Measurements from ENCODE around the gene RNF220.

Gene RNF220

DNA sequence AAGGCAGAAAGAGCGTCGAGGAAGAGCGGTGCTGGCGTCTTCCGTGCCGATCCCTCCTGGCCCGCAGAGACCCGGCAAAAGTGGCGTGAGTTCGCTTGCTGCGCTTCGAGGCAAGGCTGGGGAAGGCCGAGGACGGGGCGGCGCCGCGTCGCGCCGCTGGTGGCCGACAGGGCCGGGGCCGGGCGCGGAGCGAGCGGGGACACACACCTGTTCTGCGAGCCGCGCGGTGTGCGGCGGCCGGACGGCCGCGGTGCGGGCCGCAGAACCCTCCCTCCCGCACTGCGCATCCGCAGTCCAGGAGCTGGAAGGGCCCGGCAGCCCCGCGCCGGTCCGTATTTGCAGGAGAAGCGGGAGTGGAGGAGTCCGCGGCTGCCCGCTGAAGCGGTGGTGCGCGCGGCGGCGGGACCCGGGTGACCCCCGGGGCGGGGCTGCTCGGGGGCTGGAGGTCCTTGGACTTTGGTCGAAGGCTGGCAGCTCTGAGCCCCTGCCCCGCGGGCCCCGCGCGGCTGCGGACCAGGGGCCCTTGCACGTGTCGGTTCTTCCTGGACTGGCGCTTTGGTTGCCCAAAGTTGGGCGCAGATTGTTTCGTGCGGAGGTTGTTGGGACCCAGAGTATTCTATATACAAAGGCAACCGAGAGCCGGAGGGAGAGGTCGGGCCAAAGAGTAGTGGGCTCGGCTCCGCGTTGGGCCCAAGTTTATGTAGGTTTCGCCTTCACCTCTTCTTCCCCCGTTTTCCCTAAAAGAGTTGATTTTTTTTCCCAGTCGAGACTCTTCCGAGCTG is 2.6 kb downstream of the RNF220 start:
- H3K27me3 ChIP-seq (ENCODE audit: insufficient read depth, low read length): no peaks in the 10 kb centered on the region; the same call in 1 of the 2 replicates
- H3K36me3 ChIP-seq (ENCODE audit: insufficient read depth, low read length): no peaks in the 10 kb centered on the region
- TF ChIP-seq EZH2 (IDR thresholded peaks at IDR 0.05; ENCODE audit: borderline replicate concordance, low read length): no peak
- TF ChIP-seq, protein P1, sequence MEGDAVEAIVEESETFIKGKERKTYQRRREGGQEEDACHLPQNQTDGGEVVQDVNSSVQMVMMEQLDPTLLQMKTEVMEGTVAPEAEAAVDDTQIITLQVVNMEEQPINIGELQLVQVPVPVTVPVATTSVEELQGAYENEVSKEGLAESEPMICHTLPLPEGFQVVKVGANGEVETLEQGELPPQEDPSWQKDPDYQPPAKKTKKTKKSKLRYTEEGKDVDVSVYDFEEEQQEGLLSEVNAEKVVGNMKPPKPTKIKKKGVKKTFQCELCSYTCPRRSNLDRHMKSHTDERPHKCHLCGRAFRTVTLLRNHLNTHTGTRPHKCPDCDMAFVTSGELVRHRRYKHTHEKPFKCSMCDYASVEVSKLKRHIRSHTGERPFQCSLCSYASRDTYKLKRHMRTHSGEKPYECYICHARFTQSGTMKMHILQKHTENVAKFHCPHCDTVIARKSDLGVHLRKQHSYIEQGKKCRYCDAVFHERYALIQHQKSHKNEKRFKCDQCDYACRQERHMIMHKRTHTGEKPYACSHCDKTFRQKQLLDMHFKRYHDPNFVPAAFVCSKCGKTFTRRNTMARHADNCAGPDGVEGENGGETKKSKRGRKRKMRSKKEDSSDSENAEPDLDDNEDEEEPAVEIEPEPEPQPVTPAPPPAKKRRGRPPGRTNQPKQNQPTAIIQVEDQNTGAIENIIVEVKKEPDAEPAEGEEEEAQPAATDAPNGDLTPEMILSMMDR (IDR thresholded peaks at IDR 0.05; ENCODE audit: low read length): no peak
- no peak overlapping the region for H3K4me3 ChIP-seq (ENCODE audit: low read depth, low read length, poor library complexity, severe bottlenecking)
- H3K9ac ChIP-seq (ENCODE audit: low read length): no peak overlapping the region
- no peak overlapping the region for H3K27ac ChIP-seq (ENCODE audit: low read depth, low read length, poor library complexity, severe bottlenecking)
- H3K9me3 ChIP-seq (ENCODE audit: low read length): no peaks in the 10 kb centered on the region
- H3K9me2 ChIP-seq (ENCODE audit: low read depth, low read length): no peaks in the 10 kb centered on the region
- no peaks in the 10 kb centered on the region for H4K20me1 ChIP-seq (ENCODE audit: insufficient read depth, low read length)
- H2AFZ ChIP-seq (ENCODE audit: low read length): no peak overlapping the region
- no peak overlapping the region for H3K4me2 ChIP-seq (ENCODE audit: low read length)
- no peaks in the 10 kb centered on the region for H3K79me2 ChIP-seq (ENCODE audit: insufficient read depth, low read length)
- H3K4me1 ChIP-seq (ENCODE audit: insufficient read depth, low read length, severe bottlenecking): no peaks in the 10 kb centered on the region
- no peaks in the 10 kb centered on the region for H3F3A ChIP-seq (ENCODE audit: insufficient read depth, low read length)

DNA sequence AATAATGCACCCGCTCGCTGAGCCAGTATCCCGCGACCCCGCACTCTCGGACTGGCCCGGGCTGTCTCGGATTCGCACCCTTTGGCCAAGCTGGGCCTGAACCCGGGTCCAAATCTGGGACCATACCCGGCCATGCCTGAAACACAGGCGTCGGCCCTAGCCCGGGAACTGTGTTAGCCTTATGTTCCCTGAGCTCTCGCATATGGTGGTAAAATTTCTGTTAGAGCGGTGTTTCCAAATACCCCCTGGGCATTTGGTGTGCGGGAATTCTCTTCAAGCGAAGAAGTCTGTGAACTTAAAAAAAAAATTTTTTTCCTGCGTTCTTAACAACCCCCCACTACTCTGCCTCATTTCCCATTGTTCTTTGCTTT is 3.1 kb downstream of the RNF220 start:
- H3K27me3 ChIP-seq (ENCODE audit: insufficient read depth, low read length): no peaks in the 10 kb centered on the region; the same call in 1 of the 2 replicates
- H3F3A ChIP-seq (ENCODE audit: insufficient read depth, low read length): no peaks in the 10 kb centered on the region
- no peaks in the 10 kb centered on the region for H3K9me3 ChIP-seq (ENCODE audit: low read length)
- no peaks in the 10 kb centered on the region for H4K20me1 ChIP-seq (ENCODE audit: insufficient read depth, low read length)
- no peaks in the 10 kb centered on the region for H3K9me2 ChIP-seq (ENCODE audit: low read depth, low read length)
- H3K36me3 ChIP-seq (ENCODE audit: insufficient read depth, low read length): no peaks in the 10 kb centered on the region
- H3K4me2 ChIP-seq (ENCODE audit: low read length): no peak overlapping the region
- H3K4me1 ChIP-seq (ENCODE audit: insufficient read depth, low read length, severe bottlenecking): no peaks in the 10 kb centered on the region
- no peak overlapping the region for H3K9ac ChIP-seq (ENCODE audit: low read length)
- no peak overlapping the region for H2AFZ ChIP-seq (ENCODE audit: low read length)
- no peak overlapping the region for H3K27ac ChIP-seq (ENCODE audit: low read depth, low read length, poor library complexity, severe bottlenecking)
- no peak overlapping the region for H3K4me3 ChIP-seq (ENCODE audit: low read depth, low read length, poor library complexity, severe bottlenecking)
- TF ChIP-seq, protein P1 (IDR thresholded peaks at IDR 0.05; ENCODE audit: low read length): no peak
- TF ChIP-seq EZH2 (IDR thresholded peaks at IDR 0.05; ENCODE audit: borderline replicate concordance, low read length): no peak
- H3K79me2 ChIP-seq (ENCODE audit: insufficient read depth, low read length): no peaks in the 10 kb centered on the region

DNA sequence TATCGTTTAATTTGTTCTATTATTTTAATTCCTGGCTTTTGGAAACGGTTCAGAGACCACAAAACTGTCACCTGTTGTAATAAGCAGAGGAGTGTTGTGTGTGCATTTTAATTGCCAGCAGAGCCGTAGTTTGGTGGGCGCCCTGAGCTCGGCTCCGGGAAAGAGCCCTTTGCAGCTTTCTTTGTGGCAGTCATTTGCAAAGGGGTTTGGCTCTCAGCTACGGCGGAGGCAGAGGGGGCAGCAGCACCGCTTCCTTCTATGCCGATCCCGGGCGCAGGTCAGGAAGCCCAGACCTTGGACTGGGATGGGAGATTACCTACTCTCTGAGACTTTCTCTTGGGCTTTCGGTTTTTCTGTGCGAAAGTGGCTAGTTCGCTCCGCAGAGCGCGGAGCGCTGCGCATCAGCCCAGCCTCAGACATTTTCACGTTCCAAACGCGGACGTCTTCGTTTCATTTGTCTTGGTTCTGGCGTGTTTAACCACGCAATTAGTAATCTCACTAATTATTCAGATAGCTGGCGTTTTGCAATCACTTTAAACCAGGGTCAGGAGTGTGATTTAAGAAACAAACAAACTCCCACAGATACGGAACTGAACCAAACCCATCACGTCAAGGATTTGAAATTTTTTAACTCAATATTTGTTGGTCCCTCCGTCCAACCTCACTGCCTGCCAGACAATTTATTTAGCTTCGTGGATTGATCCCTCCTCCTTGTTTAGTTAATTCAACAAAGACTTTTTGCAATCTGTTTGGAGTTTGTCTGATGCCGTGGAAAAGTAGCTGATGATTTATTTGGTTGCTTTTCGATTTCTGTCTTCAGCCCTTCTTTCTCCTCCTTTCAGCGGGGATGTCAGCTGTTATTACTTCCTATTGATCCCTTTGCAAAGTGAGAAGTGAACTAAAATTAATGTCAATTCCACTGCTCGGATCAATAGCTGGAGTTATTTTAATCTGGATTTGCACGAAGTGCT is 3.9 kb downstream of the RNF220 start:
- no peak overlapping the region for H3K4me3 ChIP-seq (ENCODE audit: low read depth, low read length, poor library complexity, severe bottlenecking)
- H3K4me1 ChIP-seq (ENCODE audit: insufficient read depth, low read length, severe bottlenecking): no peaks in the 10 kb centered on the region
- no peaks in the 10 kb centered on the region; the same call in 1 of the 2 replicates for H3K27me3 ChIP-seq (ENCODE audit: insufficient read depth, low read length)
- H2AFZ ChIP-seq (ENCODE audit: low read length): no peak overlapping the region
- no peak overlapping the region for H3K27ac ChIP-seq (ENCODE audit: low read depth, low read length, poor library complexity, severe bottlenecking)
- H3F3A ChIP-seq (ENCODE audit: insufficient read depth, low read length): no peaks in the 10 kb centered on the region
- TF ChIP-seq EZH2 (IDR thresholded peaks at IDR 0.05; ENCODE audit: borderline replicate concordance, low read length): no peak
- TF ChIP-seq, protein P1 (IDR thresholded peaks at IDR 0.05; ENCODE audit: low read length): no peak
- no peaks in the 10 kb centered on the region for H3K9me3 ChIP-seq (ENCODE audit: low read length)
- H4K20me1 ChIP-seq (ENCODE audit: insufficient read depth, low read length): no peaks in the 10 kb centered on the region
- no peaks in the 10 kb centered on the region for H3K79me2 ChIP-seq (ENCODE audit: insufficient read depth, low read length)
- no peak overlapping the region for H3K9ac ChIP-seq (ENCODE audit: low read length)
- no peaks in the 10 kb centered on the region for H3K9me2 ChIP-seq (ENCODE audit: low read depth, low read length)
- H3K4me2 ChIP-seq (ENCODE audit: low read length): no peak overlapping the region
- H3K36me3 ChIP-seq (ENCODE audit: insufficient read depth, low read length): no peaks in the 10 kb centered on the region
